ENCODE results near the gene PCDHGC3. TPM values are rescaled to one million over a fixed set of nuclear protein-coding genes. Genes with fewer than 3 reads are reported as not detected.

PCDHGC3 gene
- total RNA-seq, 1 experiment from 2014 or later, result 2.9 TPM

DNA sequence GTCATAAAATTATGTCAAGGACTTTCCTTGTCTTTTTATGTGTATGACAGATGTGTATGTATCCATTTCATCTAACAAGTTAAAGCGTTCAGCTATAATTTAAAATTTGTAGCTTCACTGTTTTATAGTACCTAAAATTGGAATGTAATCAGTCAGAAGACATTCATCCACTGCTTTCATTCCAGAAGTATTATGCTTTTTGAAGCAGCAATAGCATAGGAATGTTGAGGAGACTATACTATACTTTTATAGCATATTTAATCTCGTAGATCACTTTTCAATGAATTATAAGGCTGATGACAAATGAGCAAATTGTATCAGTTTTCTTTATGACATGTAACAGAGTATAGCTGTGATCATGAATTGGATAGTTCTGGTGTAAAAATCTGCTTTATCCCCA, 38.5 kb upstream of the PCDHGC3 start:
- Histone ChIP-seq H3K4me1 (no peaks in the 10 kb centered on the region), H3K4me3 (ENCODE audit: low read depth, low read length) (no peak overlapping the region), H3K9me3 (no peaks in the 10 kb centered on the region), H3K27me3 (replicated peaks; ENCODE audit: control insufficient read depth, insufficient read depth, low read length) (no peaks in the 10 kb centered on the region), H3K36me3 (ENCODE audit: control insufficient read depth, insufficient read depth, low read length) (no peaks in the 10 kb centered on the region)
- no TSS peak for BruUV-seq (replicated peaks)
- TF ChIP-seq, protein P1, sequence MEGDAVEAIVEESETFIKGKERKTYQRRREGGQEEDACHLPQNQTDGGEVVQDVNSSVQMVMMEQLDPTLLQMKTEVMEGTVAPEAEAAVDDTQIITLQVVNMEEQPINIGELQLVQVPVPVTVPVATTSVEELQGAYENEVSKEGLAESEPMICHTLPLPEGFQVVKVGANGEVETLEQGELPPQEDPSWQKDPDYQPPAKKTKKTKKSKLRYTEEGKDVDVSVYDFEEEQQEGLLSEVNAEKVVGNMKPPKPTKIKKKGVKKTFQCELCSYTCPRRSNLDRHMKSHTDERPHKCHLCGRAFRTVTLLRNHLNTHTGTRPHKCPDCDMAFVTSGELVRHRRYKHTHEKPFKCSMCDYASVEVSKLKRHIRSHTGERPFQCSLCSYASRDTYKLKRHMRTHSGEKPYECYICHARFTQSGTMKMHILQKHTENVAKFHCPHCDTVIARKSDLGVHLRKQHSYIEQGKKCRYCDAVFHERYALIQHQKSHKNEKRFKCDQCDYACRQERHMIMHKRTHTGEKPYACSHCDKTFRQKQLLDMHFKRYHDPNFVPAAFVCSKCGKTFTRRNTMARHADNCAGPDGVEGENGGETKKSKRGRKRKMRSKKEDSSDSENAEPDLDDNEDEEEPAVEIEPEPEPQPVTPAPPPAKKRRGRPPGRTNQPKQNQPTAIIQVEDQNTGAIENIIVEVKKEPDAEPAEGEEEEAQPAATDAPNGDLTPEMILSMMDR (IDR thresholded peaks at IDR 0.05; ENCODE audit: insufficient read depth in 1 of 2, low read depth in 1 of 2, low read length in 1 of 2, severe bottlenecking in 1 of 2, unreplicated experiment in 1 of 2), result no peak
- DNase-seq, result no peak
- no peak overlapping the region for H3K27ac Mint-ChIP-seq (ENCODE audit: unreplicated experiment)
- intact Hi-C loops (cut with micrococcal nuclease; ENCODE audit: unreplicated experiment), result no loop called here
- H3K4me1 Mint-ChIP-seq (ENCODE audit: low read depth, unreplicated experiment), result no peaks in the 10 kb centered on the region
- peaks cover 26% of the 10 kb centered on the region for H3K9me3 Mint-ChIP-seq (ENCODE audit: unreplicated experiment)
- peaks cover 7% of the 10 kb centered on the region for H3K36me3 Mint-ChIP-seq (ENCODE audit: insufficient read depth, unreplicated experiment)
- H3K4me3 Mint-ChIP-seq (ENCODE audit: unreplicated experiment), result no peak overlapping the region
- CTCF ChIA-PET, result no interaction called here
- POLR2A ChIA-PET, result no interaction called here
- no peaks in the 10 kb centered on the region for H3K27me3 Mint-ChIP-seq (ENCODE audit: insufficient read depth, unreplicated experiment)

DNA sequence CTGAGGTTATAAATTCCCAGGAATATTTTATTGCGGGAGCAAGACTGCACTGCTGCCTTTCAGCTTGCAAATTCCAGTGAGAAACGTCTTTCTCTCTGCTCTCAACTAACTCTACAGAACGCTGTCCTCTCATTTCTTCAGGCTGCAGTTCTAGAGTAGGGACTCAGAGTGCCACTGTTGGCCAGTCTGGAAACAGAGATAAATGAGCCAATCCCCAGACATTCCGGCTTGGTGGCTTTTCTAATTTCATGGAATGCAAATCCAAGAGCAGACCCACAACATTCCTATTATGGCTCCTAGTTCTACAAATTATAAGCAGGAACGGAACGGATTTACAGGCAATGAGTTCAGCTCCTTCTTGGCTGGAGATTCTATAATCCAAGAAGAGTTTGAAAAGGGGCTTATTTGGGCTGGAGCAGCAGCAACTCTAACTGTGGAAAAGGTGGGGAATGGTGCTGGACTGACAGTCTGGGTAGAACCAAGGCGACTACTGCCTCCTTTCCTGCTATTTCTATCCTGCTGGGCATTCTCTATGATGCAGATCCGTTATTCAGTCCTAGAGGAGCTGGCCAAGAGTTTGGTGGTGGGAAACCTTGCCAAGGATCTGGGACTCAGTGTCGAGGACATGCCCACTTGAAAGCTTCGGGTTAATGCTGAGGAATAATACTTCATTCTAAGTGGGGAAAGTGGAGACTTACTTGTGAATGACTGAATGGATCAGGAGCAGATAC, 36.2 kb upstream of the PCDHGC3 start:
- BruUV-seq (replicated peaks), result no TSS peak

DNA sequence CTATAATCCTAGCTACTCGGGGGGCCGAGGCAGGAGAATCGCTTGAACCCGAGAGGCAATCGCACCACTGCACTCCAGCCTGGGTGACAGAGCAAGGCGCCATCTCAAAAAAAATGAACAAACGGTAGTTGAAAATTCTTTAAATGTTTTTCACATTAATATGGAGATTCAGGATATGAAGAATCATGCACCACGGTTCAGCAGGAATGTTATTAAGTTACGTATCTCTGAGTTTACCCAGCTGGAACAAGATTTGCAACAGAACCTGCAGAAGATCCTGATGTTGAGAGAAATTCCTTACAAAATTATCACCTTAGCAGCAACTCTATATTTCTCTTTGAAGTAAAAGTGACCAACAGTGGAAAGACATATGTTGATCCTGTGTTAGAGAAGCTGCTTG, 35.4 kb upstream of the PCDHGC3 start:
- Mint-ChIP-seq H3K27ac (ENCODE audit: unreplicated experiment) (no peak overlapping the region), H3K4me1 (ENCODE audit: low read depth, unreplicated experiment) (no peaks in the 10 kb centered on the region), H3K4me3 (ENCODE audit: unreplicated experiment) (no peak overlapping the region), H3K9me3 (ENCODE audit: unreplicated experiment) (peaks cover 24% of the 10 kb centered on the region), H3K27me3 (ENCODE audit: insufficient read depth, unreplicated experiment) (no peaks in the 10 kb centered on the region), H3K36me3 (ENCODE audit: insufficient read depth, unreplicated experiment) (no peaks in the 10 kb centered on the region)
- peaks cover 3% of the 10 kb centered on the region; the same call in 1 of the 2 replicates for H3K9me3 ChIP-seq
- DNase-seq, result no peak
- ChIA-PET CTCF (no interaction called here), POLR2A (no interaction called here)
- intact Hi-C loops (cut with micrococcal nuclease; ENCODE audit: unreplicated experiment), result no loop called here
- no peaks in the 10 kb centered on the region for H3K36me3 ChIP-seq (ENCODE audit: control insufficient read depth, insufficient read depth, low read length)
- H3K27me3 ChIP-seq (replicated peaks; ENCODE audit: control insufficient read depth, insufficient read depth, low read length), result no peaks in the 10 kb centered on the region
- H3K4me1 ChIP-seq, result no peaks in the 10 kb centered on the region
- no peak overlapping the region for H3K4me3 ChIP-seq (ENCODE audit: low read depth, low read length)
- no TSS peak for BruUV-seq (replicated peaks)
- TF ChIP-seq, protein P1 (IDR thresholded peaks at IDR 0.05; ENCODE audit: insufficient read depth in 1 of 2, low read depth in 1 of 2, low read length in 1 of 2, severe bottlenecking in 1 of 2, unreplicated experiment in 1 of 2), result no peak

More for the DNA sequence above, 36.2 kb upstream of the PCDHGC3 start:
- H3K9me3 Mint-ChIP-seq (ENCODE audit: unreplicated experiment), result peaks cover 24% of the 10 kb centered on the region
- TF ChIP-seq, protein P1 (IDR thresholded peaks at IDR 0.05; ENCODE audit: insufficient read depth in 1 of 2, low read depth in 1 of 2, low read length in 1 of 2, severe bottlenecking in 1 of 2, unreplicated experiment in 1 of 2), result no peak
- ChIA-PET POLR2A (no interaction called here), CTCF (no interaction called here)
- H3K4me1 Mint-ChIP-seq (ENCODE audit: low read depth, unreplicated experiment), result no peaks in the 10 kb centered on the region
- intact Hi-C loops (cut with micrococcal nuclease; ENCODE audit: unreplicated experiment), result no loop called here
- no peaks in the 10 kb centered on the region for H3K27me3 ChIP-seq (replicated peaks; ENCODE audit: control insufficient read depth, insufficient read depth, low read length)
- H3K4me3 ChIP-seq (ENCODE audit: low read depth, low read length), result no peak overlapping the region
- peak in 1 of 2 experiments; percentile 24 for DNase-seq
- no peaks in the 10 kb centered on the region for H3K27me3 Mint-ChIP-seq (ENCODE audit: insufficient read depth, unreplicated experiment)
- H3K4me3 Mint-ChIP-seq (ENCODE audit: unreplicated experiment), result no peak overlapping the region
- no peaks in the 10 kb centered on the region; the same call in 1 of the 2 replicates for H3K9me3 ChIP-seq
- no peaks in the 10 kb centered on the region for H3K36me3 Mint-ChIP-seq (ENCODE audit: insufficient read depth, unreplicated experiment)
- no peaks in the 10 kb centered on the region for H3K4me1 ChIP-seq
- H3K27ac Mint-ChIP-seq (ENCODE audit: unreplicated experiment), result no peak overlapping the region
- no peaks in the 10 kb centered on the region for H3K36me3 ChIP-seq (ENCODE audit: control insufficient read depth, insufficient read depth, low read length)

Measured in Caco-2 (cell line).